Measurements from ENCODE around the gene SLIT1. TPM values are rescaled to one million over a fixed set of nuclear protein-coding genes. Genes with fewer than 3 reads are reported as not detected.

SLIT1 gene
- total and polyA plus RNA-seq, 2 donors (not counting 1 experiment from before 2014, with no cell fraction given): 0.15 to 0.49 TPM

GRCh38 chr10:96960872-96961271 lies 224.9 kb downstream of the SLIT1 start:
- no peak overlapping the region for H3K4me3 Mint-ChIP-seq
- intact Hi-C loops (cut with micrococcal nuclease): no loop called here
- Histone ChIP-seq H3K27me3 (replicated peaks in 1 of 4; ENCODE audit: control extremely low read depth in 1 of 4, control insufficient read depth in 3 of 4, insufficient read depth in 4 of 4, low read length in 3 of 4) (no peaks in the 10 kb centered on the region), H3K4me3 (ENCODE audit: control extremely low read depth in 1 of 5, extremely low read depth in 1 of 5, insufficient read depth in 1 of 5, low read depth in 2 of 5, low read length in 4 of 5) (no peak overlapping the region), H2AFZ (ENCODE audit: insufficient read depth, low read depth, low read length, poor library complexity, severe bottlenecking) (no peak overlapping the region), H3K27ac (ENCODE audit: low read length in 2 of 2) (no peak overlapping the region), H3K9ac (ENCODE audit: low read length) (no peak overlapping the region), H3K4me1 (ENCODE audit: control insufficient read depth in 2 of 2, insufficient read depth in 2 of 2, low read length in 2 of 2) (no peaks in the 10 kb centered on the region), H3K9me3 (ENCODE audit: control extremely low read depth in 1 of 3, control insufficient read depth in 2 of 3, insufficient read depth in 1 of 3, low read length in 2 of 3) (no peaks in the 10 kb centered on the region), H4K20me1 (ENCODE audit: control insufficient read depth, insufficient read depth, low read length, poor library complexity, severe bottlenecking) (no peaks in the 10 kb centered on the region), H3K79me2 (ENCODE audit: control insufficient read depth, insufficient read depth, low read length) (peaks cover 5% of the 10 kb centered on the region), H3K36me3 (replicated peaks in 1 of 2; ENCODE audit: control extremely low read depth in 1 of 2, control insufficient read depth in 1 of 2, extremely low read depth in 1 of 2, insufficient read depth in 2 of 2, low read length in 1 of 2) (peaks cover 5 to 13% of the 10 kb centered on the region in 2 experiments), H3K4me2 (replicated peaks; ENCODE audit: low read depth, low read length, poor library complexity, severe bottlenecking) (no peak overlapping the region)
- H3K9me3 Mint-ChIP-seq (ENCODE audit: insufficient read depth): no peaks in the 10 kb centered on the region
- H3K4me1 Mint-ChIP-seq: no peaks in the 10 kb centered on the region
- POLR2A ChIA-PET: no interaction called here
- no peaks in the 10 kb centered on the region for H3K27me3 Mint-ChIP-seq
- TF ChIP-seq CTCF (IDR thresholded peaks at IDR 0.05) (no peak), EZH2 (IDR thresholded peaks at IDR 0.05; ENCODE audit: borderline replicate concordance, insufficient read depth, low read depth, low read length, poor library complexity, severe bottlenecking) (no peak)
- ATAC-seq (ENCODE audit: low read depth) (no peak), DNase-seq (no peak)
- CTCF ChIA-PET: no interaction called here
- H3K27ac Mint-ChIP-seq: no peak overlapping the region
- WGBS (ENCODE audit: insufficient coverage): 100% methylated on average over 2 of the region's 2 CpGs

- TF ChIP-seq EZH2 (IDR thresholded peaks at IDR 0.05; ENCODE audit: borderline replicate concordance, insufficient read depth, low read depth, low read length, poor library complexity, severe bottlenecking): no peak
- no CpG with 5 or more reads among the region's 1 CpG for WGBS (ENCODE audit: insufficient coverage)
- Histone ChIP-seq H3K27ac (ENCODE audit: low read length in 2 of 2) (no peak overlapping the region), H3K79me2 (ENCODE audit: control insufficient read depth, insufficient read depth, low read length) (peaks cover 5% of the 10 kb centered on the region), H3K27me3 (replicated peaks in 1 of 4; ENCODE audit: control extremely low read depth in 1 of 4, control insufficient read depth in 3 of 4, insufficient read depth in 4 of 4, low read length in 3 of 4) (no peaks in the 10 kb centered on the region), H3K4me3 (ENCODE audit: control extremely low read depth in 1 of 5, extremely low read depth in 1 of 5, insufficient read depth in 1 of 5, low read depth in 2 of 5, low read length in 4 of 5) (no peak overlapping the region), H3K4me1 (ENCODE audit: control insufficient read depth in 2 of 2, insufficient read depth in 2 of 2, low read length in 2 of 2) (no peaks in the 10 kb centered on the region), H3K9me3 (ENCODE audit: control extremely low read depth in 1 of 3, control insufficient read depth in 2 of 3, insufficient read depth in 1 of 3, low read length in 2 of 3) (no peaks in the 10 kb centered on the region), H4K20me1 (ENCODE audit: control insufficient read depth, insufficient read depth, low read length, poor library complexity, severe bottlenecking) (no peaks in the 10 kb centered on the region), H3K36me3 (replicated peaks in 1 of 2; ENCODE audit: control extremely low read depth in 1 of 2, control insufficient read depth in 1 of 2, extremely low read depth in 1 of 2, insufficient read depth in 2 of 2, low read length in 1 of 2) (peaks cover 5 to 24% of the 10 kb centered on the region in 2 experiments), H3K9ac (ENCODE audit: low read length) (no peak overlapping the region), H2AFZ (ENCODE audit: insufficient read depth, low read depth, low read length, poor library complexity, severe bottlenecking) (no peak overlapping the region), H3K4me2 (replicated peaks; ENCODE audit: low read depth, low read length, poor library complexity, severe bottlenecking) (no peak overlapping the region)
- Mint-ChIP-seq H3K4me1 (no peaks in the 10 kb centered on the region), H3K27me3 (no peaks in the 10 kb centered on the region), H3K4me3 (no peak overlapping the region), H3K27ac (no peak overlapping the region), H3K9me3 (ENCODE audit: insufficient read depth) (no peaks in the 10 kb centered on the region)
- no peak for ATAC-seq (ENCODE audit: low read depth)
- ChIA-PET CTCF (interaction anchor here (1.2 to 1.3 kb wide), 2 partner anchors 65 to 78 kb away, joined by 4 to 5 read pairs; no protein-coding TSS in a partner anchor), POLR2A (no interaction called here)
- intact Hi-C loops (cut with micrococcal nuclease): no loop called here
- no peak for DNase-seq
Observed at GRCh38 chr10:96959733-96960132, 226.0 kb downstream of the SLIT1 start.
